ENCODE data around the gene NR1H4.
A peak's percentile ranks its signal among the peaks of the same experiment; 100 is the strongest.

The NR1H4 gene

GRCh38 chr12:100567945-100568344 is 94.3 kb downstream of the NR1H4 start:
- DNase-seq (ENCODE audit: low read depth in 2 of 2): no peak
- no peak overlapping the region for H3K4me3 ChIP-seq (replicated peaks in 1 of 2; ENCODE audit: low read depth in 2 of 2, low read length in 2 of 2)
- no peak for TF ChIP-seq CTCF (IDR thresholded peaks at IDR 0.05; ENCODE audit: low read depth, low read length)

DNA sequence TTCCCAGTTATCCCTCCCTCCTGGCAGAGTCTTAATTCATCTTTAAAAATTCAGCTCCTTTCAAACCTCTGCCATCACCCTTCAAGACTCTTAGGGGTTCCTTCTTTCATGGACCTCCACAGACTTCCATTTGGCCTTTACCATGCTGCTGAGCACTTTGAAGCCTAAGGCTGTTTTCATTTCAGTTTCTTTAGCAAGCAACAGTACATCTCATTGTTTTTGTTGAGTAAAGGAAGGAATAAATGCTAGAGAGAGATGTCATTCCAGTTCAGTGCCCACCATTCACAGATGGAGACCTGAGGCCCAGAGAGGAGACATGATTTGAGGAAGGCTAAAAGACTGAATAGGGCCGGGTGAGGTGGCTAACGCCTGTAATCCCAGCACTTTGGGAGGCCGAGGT is 98.5 kb downstream of the NR1H4 start:
- DNase-seq (ENCODE audit: low read depth in 2 of 2): no peak
- no peak for TF ChIP-seq CTCF (IDR thresholded peaks at IDR 0.05; ENCODE audit: low read depth, low read length)
- H3K4me3 ChIP-seq (replicated peaks in 1 of 2; ENCODE audit: low read depth in 2 of 2, low read length in 2 of 2): no peak overlapping the region

GRCh38 chr12:100573292-100574186 is 99.9 kb downstream of the NR1H4 start, which contains the start of gene GAS2L3:
Gene GAS2L3 (plus strand): TSS chr12:100573684. CDS start chr12:100594905, 21,221 bp downstream.
- H3K4me3 ChIP-seq (replicated peaks in 1 of 2; ENCODE audit: low read depth in 2 of 2, low read length in 2 of 2): peak within 1 kb of the TSS; percentile 71 to 89
- DNase-seq (ENCODE audit: low read depth in 2 of 2): peak; percentile 80 to 87
- TF ChIP-seq CTCF (IDR thresholded peaks at IDR 0.05; ENCODE audit: low read depth, low read length): no peak

- DNase-seq (ENCODE audit: low read depth in 2 of 2): peak; percentile 11 to 31
- H3K4me3 ChIP-seq (replicated peaks in 1 of 2; ENCODE audit: low read depth in 2 of 2, low read length in 2 of 2): peak overlapping the region; percentile 71 to 89
Observed at GRCh38 chr12:100574187-100575074, 100.8 kb downstream of the NR1H4 start.

GRCh38 chr12:100576331-100577036 is 102.8 kb downstream of the NR1H4 start:
- DNase-seq (ENCODE audit: low read depth in 2 of 2): peak; percentile 80 to 90
- no peak for TF ChIP-seq CTCF (IDR thresholded peaks at IDR 0.05; ENCODE audit: low read depth, low read length)
- H3K4me3 ChIP-seq (replicated peaks in 1 of 2; ENCODE audit: low read depth in 2 of 2, low read length in 2 of 2): no peak overlapping the region

More at GRCh38 chr12:100574187-100575074, 100.8 kb downstream of the NR1H4 start:
- no peak for TF ChIP-seq CTCF (IDR thresholded peaks at IDR 0.05; ENCODE audit: low read depth, low read length)

DNA sequence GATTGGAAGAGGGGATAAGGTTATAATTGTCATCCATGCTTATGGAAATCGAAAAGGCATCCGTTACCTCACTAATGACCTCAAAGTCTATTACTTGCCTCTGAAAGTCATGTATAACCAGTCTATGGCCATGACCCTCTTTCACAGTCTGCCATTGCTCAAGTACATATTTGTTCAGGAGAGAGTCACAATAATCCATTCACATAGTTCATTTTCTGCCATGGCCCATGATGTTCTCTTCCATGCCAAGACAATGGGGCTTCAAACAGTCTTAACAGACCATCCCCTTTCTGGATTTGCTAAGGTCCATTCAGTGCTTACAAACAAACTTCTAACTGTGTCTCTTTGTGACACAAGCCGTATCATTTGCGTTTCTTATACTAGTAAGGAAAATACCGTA is 105.3 kb downstream of the NR1H4 start:
- no peak for DNase-seq (ENCODE audit: low read depth in 2 of 2)
- no peak overlapping the region for H3K4me3 ChIP-seq (replicated peaks in 1 of 2; ENCODE audit: low read depth in 2 of 2, low read length in 2 of 2)
- no peak for TF ChIP-seq CTCF (IDR thresholded peaks at IDR 0.05; ENCODE audit: low read depth, low read length)
